GM19467 (cell line): ENCODE results near the gene ZDHHC16.
"Not testable (repeated sequence)": the region's sequence is repeated elsewhere in the genome, so short reads cannot be mapped to it uniquely, and the experiment has no call there.

ENCODE experiments used
- ATAC-seq: cut with Tn5 transposase; IDR thresholded peaks from one replicate; pipeline ENCODE4 v1.9.1; 2021; ENCODE audit warnings: mild to moderate bottlenecking, moderate library complexity; ENCODE audit not compliant: unreplicated experiment

ZDHHC16 gene

DNA sequence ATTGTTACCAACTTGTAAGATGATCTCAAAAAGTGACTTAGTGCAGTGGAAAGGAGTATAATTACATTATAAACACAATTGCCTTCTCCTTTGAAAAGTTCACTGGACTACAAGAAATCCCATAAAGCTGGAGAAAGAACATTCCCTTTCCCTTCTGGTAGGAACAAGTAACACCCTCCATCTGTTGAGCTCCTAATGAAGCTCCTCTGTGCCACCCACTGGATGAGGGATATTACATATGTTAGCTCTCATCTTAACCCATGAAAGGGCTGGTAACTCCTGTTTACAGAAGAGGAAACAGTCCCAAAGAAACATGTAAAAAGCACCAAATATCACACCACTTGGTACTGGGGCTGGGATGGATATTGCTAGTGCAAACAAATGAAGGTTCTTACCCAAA, 11.9 kb upstream of the ZDHHC16 start:
- no peak for ATAC-seq

DNA sequence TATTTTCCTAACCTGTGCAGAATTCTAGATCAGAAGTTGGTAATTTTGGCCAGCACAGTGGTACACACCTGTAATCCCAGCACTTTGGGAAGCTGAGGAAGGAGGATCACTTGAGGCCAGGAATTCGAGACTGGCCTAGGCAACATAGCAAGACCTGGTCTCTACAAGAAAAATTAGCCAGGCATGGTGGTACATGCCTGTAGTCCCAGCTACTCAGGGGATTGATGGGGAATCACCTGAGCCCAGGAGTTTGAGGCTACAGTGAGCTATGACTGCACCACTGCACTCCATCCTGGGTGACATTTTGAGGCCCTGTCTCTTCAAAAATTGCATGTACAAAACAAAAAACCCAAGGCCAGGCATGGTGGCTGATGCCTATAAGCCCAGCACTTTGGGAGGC, 11.4 kb upstream of the ZDHHC16 start:
- ATAC-seq = no peak

DNA sequence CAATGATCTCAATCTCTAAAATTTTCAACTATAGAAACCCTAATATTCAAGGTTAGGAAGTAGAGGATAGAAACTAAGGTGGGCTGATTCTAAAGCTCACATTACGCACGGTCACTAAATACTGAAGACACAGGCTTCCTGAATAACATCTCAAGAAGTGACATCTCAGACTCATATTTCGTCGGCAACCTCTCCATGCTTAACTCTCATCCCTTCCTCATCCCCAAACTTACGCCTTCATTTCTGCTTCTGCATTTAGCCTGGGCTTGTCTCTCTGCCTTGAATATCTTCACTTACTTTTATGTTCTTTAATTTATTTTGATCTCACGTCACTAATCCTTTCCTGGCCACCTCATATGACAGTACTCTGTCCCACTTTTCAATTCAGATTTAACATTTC, 10.8 kb upstream of the ZDHHC16 start:
- no peak for ATAC-seq

DNA sequence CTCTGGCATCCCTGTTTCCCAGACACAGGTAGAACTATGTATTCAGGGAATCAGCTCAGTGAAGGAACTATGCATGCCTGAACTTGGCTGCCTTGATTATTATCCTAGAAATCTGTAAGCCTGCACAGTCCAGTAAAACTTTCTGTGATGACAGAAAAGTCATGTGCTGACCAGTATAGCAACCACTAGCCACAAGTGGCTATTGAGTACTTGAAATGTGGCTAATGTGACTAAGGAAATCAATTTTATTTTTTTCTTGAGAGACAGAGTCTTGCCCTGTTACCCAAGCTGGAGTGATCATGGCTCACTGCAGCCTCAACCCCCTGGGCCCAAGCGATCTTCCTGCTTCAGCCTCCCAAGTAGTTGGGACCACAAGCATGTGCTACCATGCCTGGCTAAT, 3.7 kb upstream of the ZDHHC16 start:
- no peak for ATAC-seq

DNA sequence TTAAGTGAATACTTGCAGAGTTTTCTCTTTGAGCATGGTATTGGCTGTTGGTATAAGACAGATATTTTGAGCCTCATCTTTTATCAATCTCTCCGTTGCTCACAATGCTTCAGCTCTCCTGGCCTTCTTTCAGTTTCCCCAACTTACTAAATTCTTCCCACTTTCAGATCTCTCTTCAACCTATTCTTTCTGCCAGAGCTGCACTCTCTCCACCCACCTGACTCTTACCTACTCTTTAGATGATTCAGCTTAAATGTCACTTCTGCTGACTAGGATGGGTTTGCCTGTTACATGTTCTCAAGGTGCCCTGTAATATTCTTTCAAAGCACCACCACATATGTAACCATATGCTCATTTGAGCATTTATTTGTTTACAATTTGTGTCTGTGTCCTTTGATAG, 1.8 kb upstream of the ZDHHC16 start:
- no peak for ATAC-seq

DNA sequence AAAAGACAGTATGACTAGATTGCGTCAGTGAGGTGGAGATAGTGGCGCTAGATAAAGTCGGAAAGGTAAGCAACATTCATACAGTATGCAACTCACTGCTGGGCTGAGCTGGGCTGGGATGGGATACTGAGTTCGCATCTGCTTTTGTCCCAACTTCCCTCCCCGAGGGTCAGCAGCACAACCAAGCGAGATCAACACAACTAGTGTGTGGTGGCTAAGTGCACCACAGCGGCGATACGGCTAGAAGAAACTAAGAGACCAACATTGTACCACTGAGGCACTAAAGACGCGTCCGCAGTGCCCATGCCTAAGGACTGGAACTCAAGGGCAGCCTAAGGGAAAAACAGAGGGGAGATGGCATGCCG, 636 bp upstream of the ZDHHC16 start:
- ATAC-seq = no peak

DNA sequence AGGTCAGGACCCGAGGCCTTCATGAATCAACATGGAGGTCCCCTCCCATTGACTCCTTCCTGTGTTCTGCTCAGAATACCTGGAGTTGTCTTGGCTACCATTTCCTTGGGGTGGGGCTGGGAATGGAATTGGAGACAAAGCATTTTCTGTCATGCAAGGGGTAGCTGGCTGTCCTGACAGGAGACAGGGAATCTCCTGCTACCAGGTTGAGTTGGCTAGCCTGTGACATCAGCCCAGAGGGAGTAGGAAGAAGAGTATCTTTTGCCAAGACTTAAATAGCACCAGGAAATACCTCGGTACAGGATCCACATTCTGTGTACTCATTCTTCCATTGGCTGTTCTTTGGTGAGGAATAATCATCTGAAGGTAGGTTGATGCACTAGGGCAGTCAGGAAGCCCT, 4.9 kb downstream of the ZDHHC16 start:
- ATAC-seq = no peak

DNA sequence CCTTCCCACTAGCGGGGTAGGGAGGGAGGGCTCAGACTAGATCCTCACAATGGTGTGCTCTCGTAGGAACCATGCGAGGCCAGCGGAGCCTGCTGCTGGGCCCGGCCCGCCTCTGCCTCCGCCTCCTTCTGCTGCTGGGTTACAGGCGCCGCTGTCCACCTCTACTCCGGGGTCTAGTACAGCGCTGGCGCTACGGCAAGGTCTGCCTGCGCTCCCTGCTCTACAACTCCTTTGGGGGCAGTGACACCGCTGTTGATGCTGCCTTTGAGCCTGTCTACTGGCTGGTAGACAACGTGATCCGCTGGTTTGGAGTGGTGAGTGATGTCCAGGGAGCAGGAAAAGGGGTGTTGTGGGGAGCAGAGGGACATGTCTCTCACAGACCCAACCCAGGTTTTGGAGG, 5.6 kb downstream of the ZDHHC16 start:
- no peak for ATAC-seq

DNA sequence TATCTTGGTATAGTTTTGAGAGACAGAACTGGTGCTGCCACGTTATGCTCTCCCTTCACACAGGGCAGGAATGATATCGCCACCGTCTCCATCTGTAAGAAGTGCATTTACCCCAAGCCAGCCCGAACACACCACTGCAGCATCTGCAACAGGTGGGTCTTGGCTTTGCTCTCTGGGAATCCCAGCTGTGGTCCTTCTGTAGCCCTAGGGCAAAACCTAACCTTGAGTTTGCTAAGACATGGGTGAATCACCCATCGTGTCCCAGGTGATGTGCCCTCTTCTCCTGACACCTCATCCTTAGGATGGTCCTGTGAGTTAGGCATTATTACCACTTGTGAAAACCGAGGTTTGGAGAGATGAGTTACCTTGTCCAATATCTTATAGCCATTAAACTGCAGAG, 6.4 kb downstream of the ZDHHC16 start:
- ATAC-seq = no peak

DNA sequence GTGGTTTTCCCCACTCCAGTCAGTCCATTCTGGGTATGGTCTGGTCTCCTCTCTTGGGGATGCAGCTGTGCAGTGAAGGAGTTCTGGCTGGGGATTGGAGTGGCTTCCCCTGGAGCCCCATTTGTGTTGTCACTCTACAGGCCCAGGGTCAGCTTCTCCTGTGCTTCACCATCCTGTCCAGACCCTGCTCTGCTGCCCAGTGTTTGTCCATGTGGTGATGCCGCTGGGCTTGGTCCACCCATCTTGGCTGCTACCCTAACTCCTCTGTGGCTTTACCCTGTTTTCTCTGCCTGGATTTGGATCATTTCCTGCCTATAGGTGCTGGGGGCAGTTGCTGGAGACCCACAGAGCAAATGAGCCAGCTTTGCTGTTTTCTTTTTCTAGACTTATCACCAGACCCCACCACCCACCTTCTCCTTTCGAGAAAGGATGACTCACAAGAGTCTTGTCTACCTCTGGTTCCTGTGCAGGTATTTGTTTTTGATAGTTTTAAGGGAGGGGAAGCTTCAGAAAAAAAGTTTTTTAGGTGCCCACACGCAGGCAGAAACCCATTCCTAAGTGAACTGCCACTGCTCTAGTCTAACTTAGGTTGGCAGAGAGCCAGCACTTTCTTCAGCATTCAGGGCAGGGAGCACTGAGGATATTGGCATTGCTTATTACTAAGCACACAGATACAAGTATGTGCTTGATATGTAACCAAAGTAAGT, 8.5 kb downstream of the ZDHHC16 start:
- no peak for ATAC-seq

DNA sequence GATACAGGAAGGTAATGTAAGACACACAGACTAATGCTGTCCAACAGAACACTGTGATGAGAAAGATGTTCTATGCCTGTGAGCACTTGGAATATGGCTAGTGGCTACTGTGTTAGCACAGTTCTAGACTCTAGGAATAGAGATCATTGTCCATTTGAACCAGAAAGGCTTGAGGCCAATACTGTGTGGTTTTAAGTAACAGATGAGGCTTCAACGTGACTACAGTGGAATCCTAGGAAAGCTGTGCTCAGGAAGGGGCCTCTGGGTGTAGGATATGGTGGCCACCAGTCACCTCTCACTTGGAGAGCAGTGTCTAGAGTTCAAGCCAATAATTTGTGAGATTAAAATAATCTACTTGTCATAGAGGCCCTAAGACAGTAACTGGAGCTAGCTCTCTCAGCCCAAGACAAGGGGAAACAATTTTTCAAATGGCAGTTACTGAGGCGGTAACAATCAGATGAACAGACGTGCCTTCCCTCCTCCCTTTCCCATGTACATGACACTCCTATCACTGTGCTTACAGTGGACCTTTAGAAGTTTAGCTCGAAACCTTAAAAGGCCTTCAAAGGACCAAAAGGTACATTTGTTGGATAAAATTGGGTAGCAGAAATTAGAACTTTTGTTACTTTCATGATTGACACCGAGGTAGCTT, 10.2 kb downstream of the ZDHHC16 start:
- no peak for ATAC-seq

DNA sequence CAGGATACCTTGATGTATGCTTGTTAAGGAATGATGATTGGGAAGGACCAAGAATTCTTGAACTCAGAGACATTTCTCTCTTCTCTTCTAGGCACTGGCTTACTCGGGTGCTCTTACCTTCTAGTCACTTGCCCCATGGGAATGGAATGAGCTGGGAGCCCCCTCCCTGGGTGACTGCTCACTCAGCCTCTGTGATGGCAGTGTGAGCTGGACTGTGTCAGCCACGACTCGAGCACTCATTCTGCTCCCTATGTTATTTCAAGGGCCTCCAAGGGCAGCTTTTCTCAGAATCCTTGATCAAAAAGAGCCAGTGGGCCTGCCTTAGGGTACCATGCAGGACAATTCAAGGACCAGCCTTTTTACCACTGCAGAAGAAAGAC, 10.7 kb downstream of the ZDHHC16 start:
- no peak for ATAC-seq

DNA sequence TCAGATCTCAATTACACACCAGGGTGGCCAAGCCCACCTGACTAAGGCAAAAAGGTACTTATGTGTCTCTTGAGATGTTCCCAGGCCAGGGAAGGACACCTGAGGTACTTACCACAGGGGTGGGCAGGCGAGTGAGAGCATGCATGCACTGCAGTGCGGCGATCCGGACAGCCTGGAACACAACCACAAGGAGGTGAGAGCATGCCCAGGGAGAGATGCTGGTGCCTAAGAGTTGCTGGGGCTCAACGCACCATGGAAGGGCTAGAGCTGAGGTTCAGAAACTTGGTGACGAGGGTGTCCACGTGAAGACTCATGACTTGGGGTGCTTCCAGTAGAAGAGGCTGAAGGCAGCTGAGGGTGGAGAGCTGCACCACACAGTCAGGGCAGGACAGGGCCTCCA, 13.1 kb downstream of the ZDHHC16 start:
- no peak for ATAC-seq

DNA sequence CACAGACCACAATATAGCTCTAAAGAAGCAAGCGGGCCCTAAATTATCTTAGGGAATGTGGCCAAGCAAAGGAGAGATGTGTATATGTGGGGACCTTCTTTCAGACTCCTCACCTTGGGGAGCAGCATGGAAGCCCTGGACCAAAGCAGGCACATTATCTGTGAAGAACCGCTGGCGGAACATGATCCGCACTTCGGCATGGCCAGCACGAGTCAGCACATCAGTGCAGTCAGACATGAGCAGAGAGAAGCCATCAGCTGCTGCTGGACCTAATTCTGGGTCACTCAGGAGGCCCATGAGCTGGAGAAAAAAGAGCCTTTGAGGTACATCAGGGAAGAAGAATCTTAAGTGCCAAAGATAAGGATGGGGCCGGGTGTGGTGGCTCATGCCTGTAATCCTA, 14.0 kb downstream of the ZDHHC16 start:
- no peak for ATAC-seq

DNA sequence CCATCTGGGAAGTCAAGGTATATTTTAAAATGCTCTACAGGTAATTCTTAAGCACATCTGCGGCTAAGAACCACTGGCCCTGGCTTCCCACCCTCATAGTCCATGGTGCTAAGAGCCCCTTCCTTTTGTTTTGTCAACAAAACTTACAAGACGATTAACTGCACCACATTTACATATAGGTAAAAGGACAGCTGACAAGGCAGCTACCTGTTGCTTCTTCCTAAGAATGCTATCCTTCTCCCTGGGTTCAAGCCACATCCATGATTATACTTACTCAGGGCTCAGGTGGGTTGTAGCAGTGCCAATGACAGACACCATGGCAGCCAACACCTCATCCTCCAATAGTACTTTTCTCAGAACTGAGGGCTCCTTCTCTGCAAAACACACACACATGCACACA, 16.3 kb downstream of the ZDHHC16 start:
- no peak for ATAC-seq

DNA sequence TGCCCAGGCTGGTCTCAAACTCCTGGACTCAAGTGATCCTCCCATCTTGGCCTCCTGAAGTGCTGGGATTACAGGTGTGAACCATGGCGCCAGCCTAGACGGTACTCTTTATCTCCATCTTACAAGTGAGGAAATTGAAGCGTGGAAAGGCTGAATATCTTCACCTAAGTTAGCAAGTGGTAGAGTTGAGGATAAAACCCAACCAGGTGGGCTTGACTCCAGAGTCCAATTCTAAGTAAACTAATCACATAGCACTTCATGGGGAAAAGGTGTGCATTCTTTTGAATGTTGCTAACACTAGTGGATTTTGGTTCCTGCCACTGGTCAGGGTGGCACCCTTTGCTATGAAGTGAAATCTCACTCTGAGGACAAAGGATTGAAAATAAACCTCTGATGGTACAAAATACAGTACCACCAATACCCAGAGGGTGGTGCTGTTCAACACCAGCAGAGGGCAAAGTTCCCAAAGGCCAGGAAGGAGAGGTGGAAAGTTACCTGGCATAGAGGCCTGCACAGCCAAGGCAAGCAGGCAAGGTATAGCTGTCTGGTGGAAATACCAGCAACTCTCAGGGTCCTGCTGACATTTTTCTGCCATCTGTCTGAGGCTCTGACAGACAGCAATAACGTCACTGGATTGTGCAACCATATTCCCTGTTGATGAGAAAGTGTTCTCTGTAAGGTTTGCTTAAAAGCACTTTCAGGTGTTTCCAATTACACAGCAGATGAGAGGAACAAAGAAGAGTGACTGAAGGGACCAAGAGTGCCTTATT, 17.6 kb downstream of the ZDHHC16 start:
- ATAC-seq = no peak

DNA sequence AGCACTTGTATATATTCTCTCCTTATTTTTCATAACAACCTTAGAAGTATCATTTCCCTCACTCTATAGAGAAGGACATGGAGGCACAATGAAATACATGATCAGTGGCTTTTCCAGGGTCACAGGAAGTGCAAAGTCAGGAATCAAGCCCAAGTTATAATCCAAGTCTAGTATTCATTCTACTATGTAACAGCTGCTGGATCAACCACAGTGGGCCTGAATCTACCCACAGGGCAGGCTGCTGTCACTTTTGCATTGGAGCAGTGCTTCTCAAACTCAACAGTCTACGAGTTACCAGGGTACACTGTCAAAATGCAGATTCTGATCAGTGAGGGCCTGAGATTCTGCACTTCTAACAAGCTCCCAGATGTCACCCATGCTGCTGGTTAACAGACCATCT, 18.3 kb downstream of the ZDHHC16 start:
- ATAC-seq = no peak

DNA sequence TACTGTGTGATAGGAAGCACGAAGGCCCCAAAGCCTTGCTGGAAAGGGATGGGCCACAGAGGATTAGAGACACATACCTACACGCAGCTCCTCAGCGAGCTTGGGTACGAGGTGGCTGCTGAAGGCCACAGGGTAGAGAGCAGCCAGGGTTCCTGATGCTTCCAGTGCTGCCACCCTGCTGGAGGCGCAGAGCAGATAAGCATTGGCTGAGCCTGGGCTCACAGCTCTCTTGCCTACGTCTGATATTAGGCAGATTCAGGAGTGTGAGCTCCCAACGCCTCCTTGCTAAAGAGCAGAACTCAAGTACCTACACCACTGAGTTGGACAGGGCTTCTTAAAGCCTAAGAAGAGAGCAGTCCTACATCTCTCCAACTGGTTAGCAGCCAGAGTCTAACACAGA, 20.0 kb downstream of the ZDHHC16 start:
- no peak for ATAC-seq

DNA sequence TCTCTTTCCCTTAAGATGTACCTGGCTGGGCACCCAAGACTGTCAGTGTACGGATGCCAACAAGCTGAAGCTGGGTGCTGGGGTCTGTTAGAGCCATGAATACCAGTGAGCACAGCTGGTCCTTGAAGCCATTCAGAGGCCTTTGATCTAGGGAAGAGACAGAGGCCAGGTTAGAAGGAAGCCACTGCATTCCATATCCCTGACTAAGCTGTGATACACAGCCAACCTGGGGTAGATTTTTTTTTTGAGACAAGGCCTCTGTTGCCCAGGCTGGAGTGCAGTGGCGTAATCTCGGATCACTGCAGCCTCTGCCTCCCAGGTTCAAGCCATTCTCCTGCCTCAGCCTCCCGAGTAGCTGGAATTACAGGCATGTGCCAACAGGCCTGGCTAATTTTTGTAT, 20.8 kb downstream of the ZDHHC16 start:
- ATAC-seq = no peak

DNA sequence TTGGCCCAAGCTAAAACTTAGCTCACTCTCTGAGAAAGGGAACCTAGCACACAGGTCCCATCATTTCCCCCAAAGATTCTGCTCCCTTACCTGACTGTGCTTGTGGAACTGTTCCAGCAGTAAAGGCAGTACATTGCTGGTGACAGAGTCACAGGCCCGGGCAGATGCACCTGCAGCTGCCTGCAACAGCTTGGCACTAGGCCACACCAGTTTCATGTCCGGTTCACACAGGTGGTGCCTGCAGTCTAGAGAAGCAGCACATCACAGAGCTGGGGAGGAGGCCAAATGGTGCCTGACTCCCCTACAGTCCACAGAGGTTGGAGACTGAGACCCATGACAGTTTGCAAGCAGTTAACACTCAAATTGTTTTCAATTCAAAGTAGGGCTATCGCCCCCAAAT, 22.2 kb downstream of the ZDHHC16 start:
- ATAC-seq = no peak

DNA sequence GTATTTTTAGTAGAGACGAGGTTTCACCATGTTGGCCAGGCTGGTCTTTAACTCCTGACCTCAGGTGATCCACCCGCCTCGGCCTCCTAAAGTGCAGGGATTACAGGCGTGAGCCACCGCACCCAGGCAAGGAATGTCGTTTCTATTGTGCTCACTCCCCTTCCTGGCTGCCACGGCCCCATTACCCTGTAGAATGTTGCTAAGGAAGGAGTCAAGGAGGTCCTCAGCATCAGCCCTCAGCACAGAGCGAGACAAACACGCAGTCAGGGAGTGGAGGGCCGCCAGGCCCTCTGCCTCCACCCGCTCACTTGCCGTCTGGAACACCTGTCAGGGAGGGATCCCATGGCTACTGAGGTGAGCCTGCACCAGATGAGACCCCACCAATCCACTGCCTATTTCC, 22.8 kb downstream of the ZDHHC16 start:
- not testable (repeated sequence) for ATAC-seq

DNA sequence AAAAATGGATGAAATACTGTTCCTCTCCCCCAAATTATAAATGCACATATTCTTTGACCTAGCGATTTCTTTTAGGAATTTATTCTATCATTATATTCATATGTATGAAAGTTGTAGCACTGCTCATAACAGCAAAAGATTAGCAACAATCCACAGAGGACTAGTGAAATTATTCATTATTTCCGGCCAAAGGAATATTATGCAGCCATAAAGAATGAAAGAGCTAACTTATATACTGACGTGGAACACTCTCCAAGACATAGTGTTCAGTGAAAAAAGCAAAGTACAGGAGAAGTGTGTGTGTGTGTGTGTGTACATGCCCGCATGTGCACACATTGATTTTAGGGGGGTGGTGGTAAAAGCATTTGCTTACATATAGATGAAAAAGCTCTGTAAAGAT, 28.9 kb downstream of the ZDHHC16 start:
- ATAC-seq = no peak
